Astrocyte of the cerebellum (primary cell): ENCODE results near the gene SLC10A3.

Experiments
- DNase-seq: peaks from one replicate; pipeline ENCODE4 v3.0.0-alpha.2; 2011; ENCODE audit warnings: low read depth
- H3K4me3 ChIP-seq: 2 replicates; pipeline ENCODE4 v1.5.1; 2011; ENCODE audit warnings: mild to moderate bottlenecking, low read depth, low read length, moderate library complexity
- CTCF ChIP-seq: IDR thresholded peaks from 2 replicates; pipeline ENCODE4 v1.5.1; 2012; ENCODE audit warnings: low read length, low read depth, moderate library complexity, mild to moderate bottlenecking; ENCODE audit errors: missing control alignments
- in situ Hi-C: cut with HindIII; loops from 2 replicates; pipeline ENCODE4 v1.10.0; 2017; ENCODE audit warnings: low sequenced_read_pairs

SLC10A3 gene

GRCh38 chrX:154467556-154467955 is 22.9 kb downstream of the SLC10A3 start:
- in situ Hi-C loops = no loop called here
- no peak for DNase-seq
- H3K4me3 ChIP-seq = no peak overlapping the region
- TF ChIP-seq CTCF = no peak

- DNase-seq = no peak
- no peak overlapping the region for H3K4me3 ChIP-seq
- TF ChIP-seq CTCF = no peak
- in situ Hi-C loops = no loop called here
These were observed 23.5 kb downstream of the SLC10A3 start for GRCh38 chrX:154466907-154467306.

GRCh38 chrX:154466036-154466435 is 24.4 kb downstream of the SLC10A3 start:
- no peak for DNase-seq
- in situ Hi-C loops = no loop called here
- TF ChIP-seq CTCF = no peak
- H3K4me3 ChIP-seq = no peak overlapping the region

GRCh38 chrX:154465601-154466000 is 24.8 kb downstream of the SLC10A3 start:
- DNase-seq = no peak
- H3K4me3 ChIP-seq = no peak overlapping the region
- in situ Hi-C loops = no loop called here
- no peak for TF ChIP-seq CTCF

- no peak for DNase-seq
- H3K4me3 ChIP-seq = no peak overlapping the region
- TF ChIP-seq CTCF = no peak
- in situ Hi-C loops = no loop called here
These were observed 25.5 kb downstream of the SLC10A3 start for GRCh38 chrX:154464806-154465365.

GRCh38 chrX:154463611-154464220 is 26.7 kb downstream of the SLC10A3 start:
- TF ChIP-seq CTCF = no peak
- in situ Hi-C loops = no loop called here
- no peak overlapping the region for H3K4me3 ChIP-seq
- DNase-seq = no peak

GRCh38 chrX:154462396-154462795 is 28.0 kb downstream of the SLC10A3 start:
- in situ Hi-C loops = no loop called here
- no peak for TF ChIP-seq CTCF
- DNase-seq = no peak
- H3K4me3 ChIP-seq = no peak overlapping the region
